ENCODE data around the gene ADAM17.

DNA sequence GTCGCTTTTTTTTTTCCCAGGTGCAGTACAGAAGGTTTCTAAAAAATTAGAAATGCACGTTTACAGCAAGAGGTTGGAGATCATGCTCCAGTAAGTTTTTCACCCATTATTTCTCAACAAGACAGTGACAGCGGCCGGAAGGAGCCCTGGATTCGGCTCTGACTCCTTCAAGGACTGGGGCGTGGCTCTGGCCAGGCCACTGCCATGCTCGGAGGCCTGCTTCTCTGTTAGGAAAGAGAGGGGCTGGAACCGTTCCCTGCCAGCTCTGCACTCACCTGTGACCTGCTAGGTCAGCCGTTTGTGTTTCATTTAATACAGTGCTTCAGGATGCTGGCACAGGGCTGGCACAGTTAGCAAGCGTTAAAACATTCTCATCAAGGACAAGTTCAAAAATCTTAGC, 87.9 kb downstream of the ADAM17 start:
- TF ChIP-seq, protein P1, sequence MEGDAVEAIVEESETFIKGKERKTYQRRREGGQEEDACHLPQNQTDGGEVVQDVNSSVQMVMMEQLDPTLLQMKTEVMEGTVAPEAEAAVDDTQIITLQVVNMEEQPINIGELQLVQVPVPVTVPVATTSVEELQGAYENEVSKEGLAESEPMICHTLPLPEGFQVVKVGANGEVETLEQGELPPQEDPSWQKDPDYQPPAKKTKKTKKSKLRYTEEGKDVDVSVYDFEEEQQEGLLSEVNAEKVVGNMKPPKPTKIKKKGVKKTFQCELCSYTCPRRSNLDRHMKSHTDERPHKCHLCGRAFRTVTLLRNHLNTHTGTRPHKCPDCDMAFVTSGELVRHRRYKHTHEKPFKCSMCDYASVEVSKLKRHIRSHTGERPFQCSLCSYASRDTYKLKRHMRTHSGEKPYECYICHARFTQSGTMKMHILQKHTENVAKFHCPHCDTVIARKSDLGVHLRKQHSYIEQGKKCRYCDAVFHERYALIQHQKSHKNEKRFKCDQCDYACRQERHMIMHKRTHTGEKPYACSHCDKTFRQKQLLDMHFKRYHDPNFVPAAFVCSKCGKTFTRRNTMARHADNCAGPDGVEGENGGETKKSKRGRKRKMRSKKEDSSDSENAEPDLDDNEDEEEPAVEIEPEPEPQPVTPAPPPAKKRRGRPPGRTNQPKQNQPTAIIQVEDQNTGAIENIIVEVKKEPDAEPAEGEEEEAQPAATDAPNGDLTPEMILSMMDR (optimal IDR thresholded peaks at IDR 0.05 in 1 of 3, IDR thresholded peaks at IDR 0.05 in 1 of 3, conservative IDR thresholded peaks at IDR 0.05 in 1 of 3; ENCODE audit: extremely low read depth in 1 of 3, insufficient read depth in 2 of 3, low read length in 3 of 3), result no peak
- no peak for TF ChIP-seq EZH2 (IDR thresholded peaks at IDR 0.05; ENCODE audit: low read length)

All from keratinocyte (primary cell).